CD1c-positive myeloid dendritic cell (primary cell): ENCODE results near the gene PRM2.
A peak's percentile ranks its signal among the peaks of the same experiment; 100 is the strongest.

Source experiments
- DNase-seq: peaks from one replicate; pipeline ENCODE4 v3.0.0-alpha.2; 2016; ENCODE audit errors: extremely low spot score

The PRM2 gene

GRCh38 chr16:11260596-11260966 is 15.7 kb downstream of the PRM2 start:
- no peak for DNase-seq

- no peak for DNase-seq
These were observed 16.4 kb downstream of the PRM2 start for GRCh38 chr16:11259655-11260595.

GRCh38 chr16:11258553-11259492 is 17.5 kb downstream of the PRM2 start:
- peak; percentile 62 for DNase-seq

- peak; percentile 80 for DNase-seq
These were observed 18.9 kb downstream of the PRM2 start for GRCh38 chr16:11257131-11257938.

- peak; percentile 94 for DNase-seq
These were observed 19.6 kb downstream of the PRM2 start for GRCh38 chr16:11256661-11257130.

GRCh38 chr16:11255737-11256660 is 20.3 kb downstream of the PRM2 start, which contains the start of gene SOCS1:
TSS of gene SOCS1 (minus strand) at chr16:11256204. CDS start at chr16:11255478, 726 bp downstream.
- peak; percentile 97 for DNase-seq

- peak; percentile 71 for DNase-seq
These were observed 21.2 kb downstream of the PRM2 start for GRCh38 chr16:11254913-11255736.

GRCh38 chr16:11253995-11254912 is 22.0 kb downstream of the PRM2 start:
- DNase-seq, result no peak

- DNase-seq, result peak; percentile 10
These were observed 23.0 kb downstream of the PRM2 start for GRCh38 chr16:11253009-11253994.

GRCh38 chr16:11252482-11252931 is 23.8 kb downstream of the PRM2 start:
- DNase-seq, result no peak

GRCh38 chr16:11251525-11252481 is 24.5 kb downstream of the PRM2 start:
- peak; percentile 55 for DNase-seq

GRCh38 chr16:11250786-11251524 is 25.3 kb downstream of the PRM2 start:
- no peak for DNase-seq

- DNase-seq, result no peak
These were observed 26.0 kb downstream of the PRM2 start for GRCh38 chr16:11250091-11250785.
